ENCODE data around the gene CBL.

GRCh38 chr11:119306373-119306890, 100.3 kb downstream of the CBL start:
- TF ChIP-seq CTCF (IDR thresholded peaks at IDR 0.05; ENCODE audit: insufficient read depth, low read depth, low read length) (no peak), EZH2 (IDR thresholded peaks at IDR 0.05; ENCODE audit: insufficient read depth, low read length) (no peak)

Data from astrocyte (in vitro differentiated cells and primary cell).